Measurements from ENCODE around the gene NLRP6. TPM values are rescaled to one million over a fixed set of nuclear protein-coding genes. Genes with fewer than 3 reads are reported as not detected.

NLRP6 gene
- total and polyA plus RNA-seq, 2 of the 4 experiments (the other 2 are of a cell fraction), result not detected

- Histone ChIP-seq H3K27me3 (ENCODE audit: control insufficient read depth, insufficient read depth, low read length) (peaks cover 1% of the 10 kb centered on the region), H3K23ac (ENCODE audit: low read depth, low read length) (no peak overlapping the region), H2BK120ac (ENCODE audit: low read depth, low read length) (no peak overlapping the region), H3K4me3 (ENCODE audit: insufficient read depth, low read depth, low read length) (no peak overlapping the region), H3K36me3 (ENCODE audit: control insufficient read depth, insufficient read depth, low read length) (no peaks in the 10 kb centered on the region), H2AK5ac (ENCODE audit: low read depth, low read length) (no peak overlapping the region), H2BK15ac (ENCODE audit: low read depth, low read length) (no peak overlapping the region), H4K8ac (ENCODE audit: low read depth in 2 of 2, low read length in 2 of 2) (no peak overlapping the region), H3K4me2 (ENCODE audit: low read depth, low read length) (no peak overlapping the region), H3K18ac (ENCODE audit: low read depth, low read length) (no peak overlapping the region), H3K4me1 (ENCODE audit: control insufficient read depth, insufficient read depth, low read length) (peaks cover 5% of the 10 kb centered on the region), H3K27ac (ENCODE audit: insufficient read depth, low read length) (no peak overlapping the region), H4K20me1 (ENCODE audit: insufficient read depth, low read length) (no peaks in the 10 kb centered on the region), H2BK20ac (ENCODE audit: low read depth, low read length) (no peak overlapping the region), H3K9ac (ENCODE audit: low read depth, low read length) (no peak overlapping the region), H4K91ac (ENCODE audit: insufficient read depth, low read depth, low read length) (no peak overlapping the region), H3K9me1 (ENCODE audit: insufficient read depth, low read length) (no peaks in the 10 kb centered on the region), H3K9me3 (ENCODE audit: control insufficient read depth, insufficient read depth, low read length) (no peaks in the 10 kb centered on the region), H3K4ac (ENCODE audit: low read depth, low read length) (no peak overlapping the region), H3K14ac (replicated peaks; ENCODE audit: low read depth, low read length) (no peak overlapping the region), H3K56ac (ENCODE audit: extremely low read depth, insufficient read depth, low read length) (no peak overlapping the region), H2BK5ac (ENCODE audit: low read depth, low read length, poor library complexity, severe bottlenecking) (no peak overlapping the region), H2AK9ac (replicated peaks; ENCODE audit: low read depth, low read length, poor library complexity) (no peak overlapping the region), H4K5ac (ENCODE audit: low read depth, low read length) (no peak overlapping the region), H2AFZ (replicated peaks; ENCODE audit: low read length, poor library complexity) (peak overlapping the region; percentile 16), H3K79me1 (ENCODE audit: low read depth in 1 of 2, low read length in 2 of 2) (no peaks in the 10 kb centered on the region)
- in situ Hi-C loops (cut with MboI; ENCODE audit: low sequenced_read_pairs) (no loop called here), dilution Hi-C loops (cut with HindIII; ENCODE audit: low sequenced_read_pairs, unreplicated experiment) (no loop called here), intact Hi-C loops (cut with micrococcal nuclease) (no loop called here)
- no peak for ATAC-seq (ENCODE audit: low read depth)
- 55% methylated on average over 16 of the region's 25 CpGs; no CpG with 5 or more reads in 1 of the 2 experiments for WGBS, 2 experiments (ENCODE audit: extremely low coverage in 2 of 2, insufficient read length in 1 of 2)
- no TSS peak for BruUV-seq (replicated peaks)
- CTCF ChIA-PET, result no interaction called here
- POLR2A ChIA-PET (ENCODE audit: unreplicated experiment), result no interaction called here
- DNase-seq, result no peak
- TF ChIP-seq MXI1 (IDR thresholded peaks at IDR 0.05; ENCODE audit: borderline replicate concordance, low read depth, low read length) (no peak), MAZ (IDR thresholded peaks at IDR 0.05; ENCODE audit: borderline replicate concordance, low read depth, low read length) (no peak), MAFK (IDR thresholded peaks at IDR 0.05; ENCODE audit: low read depth, low read length) (no peak), CHD1 (IDR thresholded peaks at IDR 0.05; ENCODE audit: low read depth, low read length) (no peak), CEBPB (IDR thresholded peaks at IDR 0.05; ENCODE audit: low read depth, low read length) (no peak), POLR2A (IDR thresholded peaks at IDR 0.05; ENCODE audit: low read depth, low read length) (no peak), SMC3 (IDR thresholded peaks at IDR 0.05; ENCODE audit: low read depth, low read length) (no peak), RFX5 (IDR thresholded peaks at IDR 0.05; ENCODE audit: low read depth, low read length) (no peak), FOS (IDR thresholded peaks at IDR 0.05; ENCODE audit: low read depth, low read length) (no peak), BHLHE40 (IDR thresholded peaks at IDR 0.05; ENCODE audit: low read depth, low read length) (no peak), ELK1 (IDR thresholded peaks at IDR 0.05; ENCODE audit: borderline replicate concordance, low read depth, low read length) (no peak), NFE2L2 (IDR thresholded peaks at IDR 0.05; ENCODE audit: low read depth, low read length) (no peak), RCOR1 (IDR thresholded peaks at IDR 0.05; ENCODE audit: insufficient replicate concordance, low read length) (no peak)
- TF ChIP-seq, protein P1, sequence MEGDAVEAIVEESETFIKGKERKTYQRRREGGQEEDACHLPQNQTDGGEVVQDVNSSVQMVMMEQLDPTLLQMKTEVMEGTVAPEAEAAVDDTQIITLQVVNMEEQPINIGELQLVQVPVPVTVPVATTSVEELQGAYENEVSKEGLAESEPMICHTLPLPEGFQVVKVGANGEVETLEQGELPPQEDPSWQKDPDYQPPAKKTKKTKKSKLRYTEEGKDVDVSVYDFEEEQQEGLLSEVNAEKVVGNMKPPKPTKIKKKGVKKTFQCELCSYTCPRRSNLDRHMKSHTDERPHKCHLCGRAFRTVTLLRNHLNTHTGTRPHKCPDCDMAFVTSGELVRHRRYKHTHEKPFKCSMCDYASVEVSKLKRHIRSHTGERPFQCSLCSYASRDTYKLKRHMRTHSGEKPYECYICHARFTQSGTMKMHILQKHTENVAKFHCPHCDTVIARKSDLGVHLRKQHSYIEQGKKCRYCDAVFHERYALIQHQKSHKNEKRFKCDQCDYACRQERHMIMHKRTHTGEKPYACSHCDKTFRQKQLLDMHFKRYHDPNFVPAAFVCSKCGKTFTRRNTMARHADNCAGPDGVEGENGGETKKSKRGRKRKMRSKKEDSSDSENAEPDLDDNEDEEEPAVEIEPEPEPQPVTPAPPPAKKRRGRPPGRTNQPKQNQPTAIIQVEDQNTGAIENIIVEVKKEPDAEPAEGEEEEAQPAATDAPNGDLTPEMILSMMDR (conservative IDR thresholded peaks at IDR 0.05; ENCODE audit: low read depth, low read length), result no peak
- TF ChIP-seq, protein P2, sequence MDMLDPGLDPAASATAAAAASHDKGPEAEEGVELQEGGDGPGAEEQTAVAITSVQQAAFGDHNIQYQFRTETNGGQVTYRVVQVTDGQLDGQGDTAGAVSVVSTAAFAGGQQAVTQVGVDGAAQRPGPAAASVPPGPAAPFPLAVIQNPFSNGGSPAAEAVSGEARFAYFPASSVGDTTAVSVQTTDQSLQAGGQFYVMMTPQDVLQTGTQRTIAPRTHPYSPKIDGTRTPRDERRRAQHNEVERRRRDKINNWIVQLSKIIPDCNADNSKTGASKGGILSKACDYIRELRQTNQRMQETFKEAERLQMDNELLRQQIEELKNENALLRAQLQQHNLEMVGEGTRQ (IDR thresholded peaks at IDR 0.05; ENCODE audit: low read depth, low read length), result no peak
Measured at GRCh38 chr11:334264-334994, 56.2 kb downstream of the NLRP6 start.
